Inferior parietal cortex (tissue), 1 donor: ENCODE measurements around the gene NAV2.

Experiments
- DNase-seq: peaks from one replicate; pipeline ENCODE4 v3.0.0-alpha.2; 2016; ENCODE audit errors: extremely low spot score

NAV2 gene

GRCh38 chr11:20021771-20022362 is 309.2 kb downstream of the NAV2 start:
- DNase-seq, result no peak

GRCh38 chr11:20022363-20023081 is 309.9 kb downstream of the NAV2 start:
- no peak for DNase-seq

DNA sequence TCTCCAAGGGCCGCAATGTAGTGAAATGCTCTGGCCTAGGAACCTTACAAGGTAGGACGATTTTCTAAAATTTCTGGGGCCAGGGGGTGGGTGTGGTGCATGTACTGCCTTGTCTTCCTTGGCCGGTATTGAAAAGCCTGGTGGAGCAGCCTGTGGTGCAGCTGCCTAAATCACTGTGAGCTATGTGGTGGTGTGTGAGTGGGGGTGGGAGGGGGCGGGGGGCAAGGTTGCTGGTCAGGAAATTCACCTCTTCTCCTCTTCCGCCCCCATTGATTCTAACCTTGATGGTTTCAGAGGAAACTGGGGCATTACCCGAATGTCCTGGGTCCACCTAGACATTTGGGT is 310.4 kb downstream of the NAV2 start:
- DNase-seq, result no peak

GRCh38 chr11:20024172-20024935 is 311.7 kb downstream of the NAV2 start:
- no peak for DNase-seq

GRCh38 chr11:20025332-20025840 is 312.7 kb downstream of the NAV2 start:
- no peak for DNase-seq

GRCh38 chr11:20026629-20027555 is 314.3 kb downstream of the NAV2 start:
- no peak for DNase-seq

GRCh38 chr11:20027556-20028013 is 314.9 kb downstream of the NAV2 start:
- DNase-seq, result no peak

- no peak for DNase-seq
These were observed 316.6 kb downstream of the NAV2 start for GRCh38 chr11:20029193-20029592.

DNA sequence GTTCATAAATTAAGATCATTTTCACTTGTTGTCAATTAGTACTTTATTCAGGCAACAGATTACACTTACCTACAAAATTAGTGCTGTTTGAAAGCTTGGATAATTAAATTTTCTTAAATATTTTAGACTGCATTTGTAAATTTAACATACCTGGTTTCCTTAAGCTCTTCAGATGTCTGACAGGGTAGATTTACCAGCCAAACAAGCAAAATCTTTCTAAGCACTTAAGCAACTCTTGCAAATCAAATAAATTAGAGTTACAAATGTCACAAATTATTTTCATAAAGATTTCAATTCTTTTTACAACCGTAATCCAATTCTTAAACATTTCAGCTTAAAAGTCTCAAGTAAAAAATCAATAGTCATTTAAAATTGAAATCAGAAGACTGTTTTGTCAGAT is 317.8 kb downstream of the NAV2 start:
- no peak for DNase-seq

DNA sequence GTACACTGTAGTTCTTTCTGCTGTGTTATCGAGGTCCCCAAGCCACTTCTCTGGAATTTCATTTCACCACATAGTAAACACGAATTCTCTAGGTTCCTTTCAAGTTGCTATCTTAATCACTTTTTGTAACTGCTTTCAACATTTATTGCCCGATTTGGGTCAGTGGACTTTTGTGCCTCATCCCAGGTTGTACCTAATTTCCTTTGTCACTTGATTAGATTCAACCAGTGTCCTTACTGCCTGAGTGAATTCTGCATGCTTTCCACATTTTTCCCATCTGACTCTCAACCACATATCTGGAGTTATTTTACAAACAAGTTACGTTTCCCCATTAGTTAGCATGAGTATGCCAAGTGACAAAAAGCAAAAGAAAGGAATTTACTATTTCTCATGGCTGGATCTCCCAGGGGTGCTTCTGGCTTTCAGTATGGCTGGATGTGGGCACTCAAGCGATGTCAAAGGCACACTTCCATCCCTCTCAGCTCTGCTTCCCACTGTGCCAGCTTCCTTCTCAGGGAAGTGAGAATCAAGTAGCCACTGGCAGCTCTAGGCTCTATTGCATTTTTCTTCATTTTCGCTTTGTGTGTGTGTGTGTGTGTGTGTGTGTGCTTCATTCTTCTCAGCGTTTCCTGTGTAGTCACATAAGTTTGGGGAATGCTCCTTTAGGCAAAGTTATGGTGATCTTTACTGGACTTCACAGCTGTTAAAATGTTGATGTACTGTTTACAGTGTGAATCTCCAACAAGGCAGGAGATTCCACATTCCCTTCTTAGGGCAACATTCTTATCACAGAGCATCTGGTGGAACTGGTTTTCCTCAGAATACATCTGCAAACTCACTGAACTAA is 318.7 kb downstream of the NAV2 start:
- DNase-seq, result no peak

- DNase-seq, result no peak
These were observed 319.5 kb downstream of the NAV2 start for GRCh38 chr11:20032127-20032526.

GRCh38 chr11:20032577-20033260 is 320.1 kb downstream of the NAV2 start:
- DNase-seq, result no peak

GRCh38 chr11:20033806-20034205 is 321.2 kb downstream of the NAV2 start:
- DNase-seq, result no peak

- DNase-seq, result no peak
These were observed 322.3 kb downstream of the NAV2 start for GRCh38 chr11:20034941-20035340.

DNA sequence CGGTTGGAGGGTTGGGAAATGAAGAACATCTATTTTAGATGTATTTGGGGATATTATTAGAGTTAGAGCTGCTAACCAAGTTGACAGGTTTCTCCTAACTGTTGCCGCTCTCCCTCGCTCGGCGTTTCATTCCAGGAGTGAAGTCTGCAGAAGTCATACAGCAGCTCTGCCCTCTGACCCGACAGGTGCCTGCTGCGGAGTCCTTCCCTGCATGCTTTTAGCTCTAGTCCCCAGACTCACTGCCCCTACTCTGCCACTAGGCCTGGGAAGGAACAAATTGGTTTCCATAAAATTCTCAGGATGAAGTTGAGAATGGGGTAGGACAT is 322.7 kb downstream of the NAV2 start:
- DNase-seq, result no peak

DNA sequence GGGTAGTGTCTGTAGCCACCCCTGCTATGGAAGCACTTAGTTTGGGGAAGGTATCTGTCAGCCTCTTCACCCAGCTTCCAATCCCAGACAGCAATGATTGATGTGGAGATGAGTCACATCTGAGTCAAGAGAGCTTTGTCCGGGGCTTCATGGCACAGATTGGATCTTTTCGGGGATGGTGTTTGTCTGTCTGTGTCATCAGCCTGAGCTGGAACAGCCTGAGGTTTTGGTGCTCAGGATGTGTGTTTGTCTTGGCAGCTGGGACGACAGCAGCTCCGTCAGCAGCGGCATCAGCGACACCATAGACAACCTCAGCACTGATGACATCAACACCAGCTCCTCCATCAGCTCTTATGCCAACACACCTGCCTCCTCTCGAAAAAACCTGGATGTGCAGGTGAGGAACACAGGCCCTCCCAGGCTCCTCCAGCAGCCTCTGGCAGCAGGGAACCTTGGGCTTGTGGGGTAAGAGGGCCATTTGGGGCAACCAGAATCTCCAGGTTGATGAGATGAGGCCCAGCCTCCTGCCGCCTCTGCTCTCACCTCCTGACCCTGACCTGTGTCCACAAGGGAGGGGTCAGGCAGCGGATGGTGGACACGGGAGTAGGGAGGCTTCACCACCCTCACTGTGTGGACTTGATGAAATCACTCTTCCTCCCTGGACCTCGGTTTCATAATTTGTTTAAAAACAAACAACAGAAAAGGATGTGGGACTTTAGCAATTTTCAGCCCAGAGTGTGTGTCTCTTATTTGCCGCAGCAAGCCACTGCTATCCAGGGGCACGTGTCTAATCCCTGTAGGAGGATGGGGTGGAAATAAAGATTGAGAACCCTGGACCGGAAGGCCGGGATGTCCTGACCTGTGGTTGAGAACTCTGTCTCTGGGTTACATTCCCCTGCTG is 323.3 kb downstream of the NAV2 start:
- no peak for DNase-seq

DNA sequence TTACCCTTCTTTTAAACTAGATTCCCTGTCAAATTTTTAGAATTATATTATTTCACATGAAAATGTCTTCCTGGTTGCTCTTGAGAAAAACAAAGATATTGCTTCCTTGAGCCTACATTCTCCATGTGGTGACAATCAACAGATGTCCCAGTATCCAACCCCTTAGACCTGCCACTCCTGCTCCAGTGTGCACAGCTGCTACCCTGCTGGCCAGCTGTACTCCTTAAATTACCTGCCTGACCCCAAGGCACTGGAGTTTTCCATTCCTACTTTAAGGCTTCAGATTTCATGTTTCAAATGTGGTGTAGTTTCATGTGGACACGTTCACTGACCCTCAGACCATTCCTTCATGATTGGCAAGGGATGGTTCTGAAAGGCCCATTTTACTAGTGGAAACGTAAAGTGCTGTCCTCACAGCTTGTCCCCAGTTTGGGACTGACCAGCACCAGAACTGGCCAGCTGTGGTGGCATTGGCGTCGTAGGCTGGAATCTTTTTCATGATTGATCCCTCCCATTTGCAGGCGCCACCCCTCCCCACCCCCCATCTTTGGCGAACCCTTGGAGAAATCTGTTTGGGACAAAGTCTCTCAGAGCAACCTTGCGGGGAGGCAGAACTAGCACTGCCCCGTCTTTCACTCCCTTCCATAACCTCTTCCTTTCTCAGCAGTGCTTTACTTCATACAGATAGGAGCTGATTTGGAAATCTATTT is 324.1 kb downstream of the NAV2 start:
- DNase-seq, result no peak

- no peak for DNase-seq
These were observed 324.9 kb downstream of the NAV2 start for GRCh38 chr11:20037396-20038153.
